Thoracic aorta (tissue), 2 donors: Measurements from ENCODE around the gene RAB11FIP2. TPM values are rescaled to one million over a fixed set of nuclear protein-coding genes. Genes with fewer than 3 reads are reported as not detected.

Experiments used
- ATAC-seq: fragments of 150-250 bp; one replicate; pipeline ENCODE4 v1.8.0; 2017; ENCODE audit warnings: low read depth; ENCODE audit not compliant: insufficient number of reproducible peaks, low FRiP score
- DNase-seq: peaks from one replicate; pipeline ENCODE4 v3.0.0-alpha.2; 2020; ENCODE audit warnings: low spot score
- H3K27ac ChIP-seq, 2 donors: fragments of 200-600 bp; sonication (generic); 1 replicate in 1 of 2; 2 replicates in 1 of 2; pipeline ENCODE4 v1.5.1; 2016; ENCODE audit warnings: mild to moderate bottlenecking in 2 of 2, moderate library complexity in 2 of 2
- H3K27me3 ChIP-seq: fragments of 200-600 bp; sonication (generic); replicated peaks from 2 replicates; pipeline ENCODE4 v1.6.0; 2016; ENCODE audit warnings: mild to moderate bottlenecking; ENCODE audit not compliant: insufficient read depth
- H3K36me3 ChIP-seq: fragments of 200-600 bp; sonication (generic); one replicate; pipeline ENCODE4 v1.5.1; 2016
- H3K4me1 ChIP-seq, 2 donors: fragments of 200-600 bp; sonication (generic); 1 replicate in 1 of 2; 2 replicates in 1 of 2; pipeline versions ENCODE4 v1.5.1 to v1.6.0; 2016; ENCODE audit warnings: low read depth in 2 of 2, mild to moderate bottlenecking in 1 of 2; ENCODE audit not compliant: control insufficient read depth in 1 of 2
- H3K4me3 ChIP-seq: fragments of 200-600 bp; sonication (generic); 2 replicates; pipeline ENCODE4 v1.5.1; 2016; ENCODE audit warnings: mild to moderate bottlenecking
- H3K9me3 ChIP-seq: fragments of 200-600 bp; sonication (generic); 2 replicates; pipeline ENCODE4 v1.5.1; 2016
- CTCF ChIP-seq: fragments of 200-600 bp; sonication (generic); IDR thresholded peaks from one replicate; pipeline ENCODE4 v1.5.1; 2019; ENCODE audit warnings: antibody characterized with exemption
- total RNA-seq, 2 donors: library from RNA; depleted of rRNA; stranded (reverse); fragments of >200 nt; gene quantifications; one replicate each; pipeline versions ENCODE4 v1.1.0 to v1.2.3, GENCODE V29; 2016

RAB11FIP2 gene
- total RNA-seq, 2 donors from 2014 or later: 17.9 to 46.6 TPM

DNA sequence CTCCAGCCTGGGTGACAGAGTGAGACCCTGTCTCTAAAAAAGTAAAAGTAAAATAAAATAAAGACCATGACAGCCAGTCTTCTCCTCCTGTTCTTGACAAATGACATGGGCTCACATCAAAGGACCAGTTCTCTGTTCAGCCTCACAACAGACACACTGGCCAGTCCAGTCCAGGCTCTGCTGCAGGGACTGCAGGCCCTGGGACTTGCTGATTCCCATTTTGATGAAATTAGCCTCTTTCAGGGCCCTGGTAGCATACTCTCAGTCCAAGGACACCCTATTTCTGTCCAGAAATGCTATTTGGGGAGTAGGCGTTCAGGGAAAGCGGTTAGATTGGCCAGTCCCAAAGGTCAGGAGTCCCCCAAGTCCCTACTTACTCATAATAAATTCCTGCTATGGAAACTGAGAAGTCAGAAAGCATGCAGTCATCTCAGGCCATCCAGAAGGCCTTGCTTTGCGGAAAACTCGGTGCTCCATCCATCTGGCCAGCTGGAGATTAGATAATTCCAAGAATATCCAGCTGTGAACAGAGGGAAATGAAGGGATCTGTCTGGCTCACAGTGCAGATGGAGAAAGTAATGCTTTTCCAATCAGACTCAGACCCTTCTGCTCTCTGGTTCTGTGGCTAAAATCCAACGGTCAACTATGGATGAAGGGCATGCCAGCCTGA lies 74.4 kb downstream of the RAB11FIP2 start:
- Histone ChIP-seq H3K4me3 (no peak overlapping the region), H3K4me1 (no peaks in the 10 kb centered on the region), H3K27ac (no peak overlapping the region), H3K27me3 (no peaks in the 10 kb centered on the region), H3K9me3 (no peaks in the 10 kb centered on the region), H3K36me3 (no peaks in the 10 kb centered on the region)
- TF ChIP-seq CTCF: no peak
- DNase-seq: no peak
- ATAC-seq: no peak

DNA sequence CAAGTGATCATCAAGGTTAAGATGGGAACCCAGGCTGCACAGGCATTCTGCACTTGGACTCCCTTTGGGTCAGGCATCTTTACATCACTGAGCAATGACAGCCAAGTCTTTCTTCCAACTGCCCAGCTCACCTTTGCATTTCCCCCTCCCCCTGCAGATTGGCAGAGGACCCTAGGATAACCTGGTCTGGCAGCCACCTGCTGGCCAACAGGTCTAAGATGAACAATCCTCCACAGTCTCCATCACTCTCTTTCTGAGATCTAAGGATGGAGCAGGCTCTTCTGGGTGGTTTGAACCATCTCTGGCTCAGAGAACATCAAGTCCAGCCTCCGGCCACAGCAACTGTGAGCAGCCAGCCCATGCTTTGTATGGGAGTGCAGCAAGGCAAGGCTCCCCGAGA lies 75.8 kb downstream of the RAB11FIP2 start:
- H3K4me3 ChIP-seq: no peak overlapping the region
- no peaks in the 10 kb centered on the region for H3K27me3 ChIP-seq
- DNase-seq (no peak), ATAC-seq (no peak)
- H3K27ac ChIP-seq: no peak overlapping the region
- TF ChIP-seq CTCF: no peak
- no peaks in the 10 kb centered on the region for H3K4me1 ChIP-seq
- no peaks in the 10 kb centered on the region for H3K36me3 ChIP-seq
- no peaks in the 10 kb centered on the region for H3K9me3 ChIP-seq

GRCh38 chr10:117969592-117969991 lies 77.1 kb downstream of the RAB11FIP2 start:
- no peak for TF ChIP-seq CTCF
- Histone ChIP-seq H3K4me1 (no peaks in the 10 kb centered on the region), H3K27me3 (no peaks in the 10 kb centered on the region), H3K9me3 (no peaks in the 10 kb centered on the region), H3K27ac (no peak overlapping the region), H3K36me3 (no peaks in the 10 kb centered on the region), H3K4me3 (no peak overlapping the region)
- no peak for DNase-seq
- no peak for ATAC-seq

GRCh38 chr10:117968354-117969182 lies 78.2 kb downstream of the RAB11FIP2 start:
- H3K4me3 ChIP-seq: no peak overlapping the region
- no peak for TF ChIP-seq CTCF
- no peaks in the 10 kb centered on the region for H3K36me3 ChIP-seq
- DNase-seq (no peak), ATAC-seq (no peak)
- H3K4me1 ChIP-seq: no peaks in the 10 kb centered on the region
- no peak overlapping the region for H3K27ac ChIP-seq
- H3K27me3 ChIP-seq: no peaks in the 10 kb centered on the region
- no peaks in the 10 kb centered on the region for H3K9me3 ChIP-seq

DNA sequence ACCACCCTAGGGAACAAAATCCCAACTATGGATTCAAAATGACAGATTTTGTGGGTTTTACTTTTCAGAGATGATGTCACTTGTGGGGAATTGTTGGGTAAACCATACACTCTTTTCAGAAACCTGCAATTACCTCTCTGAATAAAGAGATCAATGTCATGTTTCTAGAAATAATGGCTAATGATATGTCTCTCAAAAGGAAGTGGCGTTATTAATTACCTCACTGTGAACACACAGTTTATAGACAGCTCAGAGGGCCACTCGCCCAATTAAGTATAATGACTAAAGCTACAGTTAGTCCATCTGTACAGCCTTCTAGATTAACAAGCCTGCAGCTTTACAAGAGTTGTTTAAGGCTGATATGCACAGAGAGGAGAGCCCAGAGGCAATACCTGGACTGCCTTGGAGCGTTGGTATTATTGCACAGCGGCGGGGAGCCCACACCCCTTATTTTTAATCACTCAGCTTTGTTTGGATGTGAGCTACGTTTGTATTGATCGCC lies 79.5 kb downstream of the RAB11FIP2 start:
- DNase-seq (no peak), ATAC-seq (no peak)
- Histone ChIP-seq H3K4me3 (no peak overlapping the region), H3K27me3 (no peaks in the 10 kb centered on the region), H3K9me3 (no peaks in the 10 kb centered on the region), H3K27ac (no peak overlapping the region), H3K36me3 (no peaks in the 10 kb centered on the region), H3K4me1 (no peaks in the 10 kb centered on the region)
- TF ChIP-seq CTCF: no peak
